ENCODE results near the gene PDAP1. TPM values are rescaled to one million over a fixed set of nuclear protein-coding genes. Genes with fewer than 3 reads are reported as not detected.
A peak's percentile ranks its signal among the peaks of the same experiment; 100 is the strongest.

The PDAP1 gene
- total and polyA plus RNA-seq, 4 donors: 11.6 to 83.6 (median 31.5) TPM

GRCh38 chr7:99393355-99394187, 14.8 kb downstream of the PDAP1 start:
- WGBS: 60% methylated on average over 30 of the region's 30 CpGs
- Histone ChIP-seq H3K36me3 (ENCODE audit: control insufficient read depth in 4 of 4, insufficient read depth in 3 of 4, low read depth in 1 of 4, low read length in 3 of 4) (peaks cover 7 to 42% (median 16%) of the 10 kb centered on the region in 4 donors), H3K9me3 (ENCODE audit: control insufficient read depth in 4 of 4, low read length in 3 of 4) (no peaks in the 10 kb centered on the region), H3K4me3 (ENCODE audit: low read depth in 1 of 3, low read length in 3 of 3) (peak overlapping the region in 1 of 3 donors; percentile 44), H3K27me3 (ENCODE audit: control insufficient read depth in 4 of 4, insufficient read depth in 4 of 4, low read length in 3 of 4) (no peaks in the 10 kb centered on the region), H3K9ac (ENCODE audit: low read depth in 1 of 2, low read length in 2 of 2) (no peak overlapping the region), H3K4me1 (ENCODE audit: control insufficient read depth in 4 of 4, insufficient read depth in 4 of 4, low read length in 3 of 4) (peaks cover 8 to 30% (median 19%) of the 10 kb centered on the region in 4 donors), H3K27ac (ENCODE audit: low read depth in 1 of 2, low read length in 2 of 2) (no peak overlapping the region)
- no peak for TF ChIP-seq GABPA (IDR thresholded peaks at IDR 0.05 in 1 of 2, conservative IDR thresholded peaks at IDR 0.05 in 1 of 2)
- TF ChIP-seq SP1 (IDR thresholded peaks at IDR 0.05): peak; percentile 2
- DNase-seq (ENCODE audit: low spot score): no peak

- peaks cover 9 to 43% (median 14%) of the 10 kb centered on the region in 4 donors for H3K36me3 ChIP-seq (ENCODE audit: control insufficient read depth in 4 of 4, insufficient read depth in 3 of 4, low read depth in 1 of 4, low read length in 3 of 4)
- TF ChIP-seq FOXA1 (IDR thresholded peaks at IDR 0.05) (no peak), CTCF (IDR thresholded peaks at IDR 0.05; ENCODE audit: low read depth, low read length, missing input control) (peak; percentile 0), GABPA (IDR thresholded peaks at IDR 0.05 in 1 of 2, conservative IDR thresholded peaks at IDR 0.05 in 1 of 2) (no peak), FOXA2 (IDR thresholded peaks at IDR 0.05) (no peak), EGR1 (IDR thresholded peaks at IDR 0.05; ENCODE audit: low read depth in 2 of 2) (no peak), RAD21 (IDR thresholded peaks at IDR 0.05) (no peak), JUND (IDR thresholded peaks at IDR 0.05) (no peak), ZBTB33 (IDR thresholded peaks at IDR 0.05) (no peak)
- 8% methylated on average over 68 of the region's 68 CpGs for WGBS
- H3K9me3 ChIP-seq (ENCODE audit: control insufficient read depth in 4 of 4, low read length in 3 of 4): no peaks in the 10 kb centered on the region
- H3K9ac ChIP-seq (ENCODE audit: low read depth in 1 of 2, low read length in 2 of 2): no peak overlapping the region
- peaks cover 8 to 30% (median 19%) of the 10 kb centered on the region in 4 donors for H3K4me1 ChIP-seq (ENCODE audit: control insufficient read depth in 4 of 4, insufficient read depth in 4 of 4, low read length in 3 of 4)
- H3K27ac ChIP-seq (ENCODE audit: low read depth in 1 of 2, low read length in 2 of 2): peak overlapping the region in 1 of 2 donors; percentile 20
- H3K27me3 ChIP-seq (ENCODE audit: control insufficient read depth in 4 of 4, insufficient read depth in 4 of 4, low read length in 3 of 4): no peaks in the 10 kb centered on the region
- peak overlapping the region; percentile 22 to 64 (median 44) for H3K4me3 ChIP-seq (ENCODE audit: low read depth in 1 of 3, low read length in 3 of 3)
- peak; percentile 81 for DNase-seq (ENCODE audit: low spot score)
These were observed 15.6 kb downstream of the PDAP1 start for GRCh38 chr7:99392659-99393354.

- Histone ChIP-seq H3K9ac (ENCODE audit: low read depth in 1 of 2, low read length in 2 of 2) (no peak overlapping the region), H3K4me1 (ENCODE audit: control insufficient read depth in 4 of 4, insufficient read depth in 4 of 4, low read length in 3 of 4) (peaks cover 8 to 30% (median 18%) of the 10 kb centered on the region in 4 donors), H3K4me3 (ENCODE audit: low read depth in 1 of 3, low read length in 3 of 3) (no peak overlapping the region), H3K27me3 (ENCODE audit: control insufficient read depth in 4 of 4, insufficient read depth in 4 of 4, low read length in 3 of 4) (no peaks in the 10 kb centered on the region), H3K27ac (ENCODE audit: low read depth in 1 of 2, low read length in 2 of 2) (no peak overlapping the region), H3K9me3 (ENCODE audit: control insufficient read depth in 4 of 4, low read length in 3 of 4) (no peaks in the 10 kb centered on the region), H3K36me3 (ENCODE audit: control insufficient read depth in 4 of 4, insufficient read depth in 3 of 4, low read depth in 1 of 4, low read length in 3 of 4) (peaks cover 9 to 36% (median 10%) of the 10 kb centered on the region in 4 donors)
- DNase-seq (ENCODE audit: low spot score): no peak
- WGBS: 86% methylated on average over 8 of the region's 8 CpGs
- TF ChIP-seq TAF1 (conservative IDR thresholded peaks at IDR 0.05) (no peak), NR2F2 (IDR thresholded peaks at IDR 0.05) (no peak), EGR1 (IDR thresholded peaks at IDR 0.05; ENCODE audit: low read depth in 2 of 2) (no peak), HNF4A (conservative IDR thresholded peaks at IDR 0.05) (no peak), FOXA1 (IDR thresholded peaks at IDR 0.05) (no peak), REST (IDR thresholded peaks at IDR 0.05) (no peak), YY1 (IDR thresholded peaks at IDR 0.05) (no peak), CTCF (IDR thresholded peaks at IDR 0.05; ENCODE audit: low read depth, low read length, missing input control) (no peak), ATF3 (IDR thresholded peaks at IDR 0.05) (no peak), RAD21 (IDR thresholded peaks at IDR 0.05) (no peak)
These were observed 16.4 kb downstream of the PDAP1 start for GRCh38 chr7:99392046-99392445.

All from liver (tissue), 9 donors.